ENCODE results near the gene DCUN1D1. TPM values are rescaled to one million over a fixed set of nuclear protein-coding genes. Genes with fewer than 3 reads are reported as not detected.

Gene DCUN1D1
- total RNA-seq, 1 donor from 2014 or later, result 39.5 TPM

GRCh38 chr3:182906036-182906435, 74.3 kb downstream of the DCUN1D1 start:
- no peak for ATAC-seq

DNA sequence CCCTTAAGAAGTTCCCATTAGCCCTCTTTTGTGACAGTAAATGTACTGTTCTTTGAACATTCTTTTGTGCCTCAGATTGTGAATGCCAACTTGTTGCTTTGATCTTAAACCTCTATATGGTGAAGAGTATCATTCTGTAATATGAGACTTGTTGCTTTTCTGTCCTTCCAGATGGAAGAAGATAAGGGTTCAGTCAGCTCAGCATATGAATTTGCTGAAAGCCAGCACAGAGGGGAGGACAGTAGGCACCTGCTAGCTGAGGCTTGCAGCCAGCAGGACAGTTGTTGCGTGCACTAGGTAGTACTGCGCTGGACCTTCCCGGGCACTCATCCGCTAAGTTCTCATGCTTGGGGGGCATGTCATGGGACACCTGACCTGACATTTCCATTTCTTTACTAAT, 74.7 kb downstream of the DCUN1D1 start:
- ATAC-seq (no peak), DNase-seq (no peak)
- intact Hi-C loops (cut with micrococcal nuclease), result no loop called here

More at GRCh38 chr3:182906036-182906435, 74.3 kb downstream of the DCUN1D1 start:
- DNase-seq, result no peak
- intact Hi-C loops (cut with micrococcal nuclease), result no loop called here

DNA sequence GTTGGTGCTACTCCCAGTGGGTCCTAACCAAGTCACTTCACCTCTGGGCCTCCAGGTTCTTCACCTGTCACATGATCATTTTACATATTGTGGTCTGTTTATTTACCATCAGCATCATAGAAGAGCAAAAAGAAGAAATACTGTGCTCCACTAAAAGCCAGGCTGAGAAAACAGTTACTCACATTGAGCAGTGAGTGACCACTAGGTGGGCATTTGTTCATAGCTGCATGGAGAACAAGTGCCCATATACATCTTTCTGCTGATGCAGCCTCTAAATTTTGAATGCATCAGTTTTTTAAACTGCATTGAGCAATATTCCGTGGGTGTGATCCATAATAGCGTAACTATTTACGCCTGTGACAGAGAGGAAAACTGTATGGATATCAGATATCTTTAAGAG, 76.2 kb downstream of the DCUN1D1 start:
- intact Hi-C loops (cut with micrococcal nuclease), result no loop called here

DNA sequence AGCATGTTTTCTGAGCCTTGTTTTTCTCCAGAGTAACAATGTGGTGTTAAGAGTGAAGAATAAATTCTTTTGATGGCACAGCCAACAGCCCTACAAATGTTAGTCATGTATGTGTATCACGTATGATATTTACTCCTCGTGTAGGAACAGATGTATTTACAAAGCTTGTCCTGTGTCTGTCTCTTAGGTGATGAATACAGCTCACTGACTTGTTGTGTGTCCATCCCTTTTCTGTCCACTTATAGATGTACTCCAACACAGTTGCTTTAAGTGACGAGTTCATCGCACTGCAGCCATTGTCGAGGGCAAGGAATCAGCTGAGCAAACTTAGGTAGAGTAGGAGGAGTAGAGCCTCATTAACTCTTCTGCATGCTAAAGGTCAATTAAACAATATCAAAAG, 78.1 kb downstream of the DCUN1D1 start:
- intact Hi-C loops (cut with micrococcal nuclease), result no loop called here

More for the DNA sequence above, 76.2 kb downstream of the DCUN1D1 start:
- DNase-seq (no peak), ATAC-seq (no peak)

GRCh38 chr3:182896553-182896952, 83.8 kb downstream of the DCUN1D1 start:
- intact Hi-C loops (cut with micrococcal nuclease), result no loop called here
- no peak for DNase-seq
- no peak for ATAC-seq

More for the DNA sequence above, 78.1 kb downstream of the DCUN1D1 start:
- DNase-seq (no peak), ATAC-seq (no peak)

GRCh38 chr3:182895513-182896112, 84.7 kb downstream of the DCUN1D1 start:
- intact Hi-C loops (cut with micrococcal nuclease), result no loop called here
- DNase-seq (no peak), ATAC-seq (peak; percentile 54)

DNA sequence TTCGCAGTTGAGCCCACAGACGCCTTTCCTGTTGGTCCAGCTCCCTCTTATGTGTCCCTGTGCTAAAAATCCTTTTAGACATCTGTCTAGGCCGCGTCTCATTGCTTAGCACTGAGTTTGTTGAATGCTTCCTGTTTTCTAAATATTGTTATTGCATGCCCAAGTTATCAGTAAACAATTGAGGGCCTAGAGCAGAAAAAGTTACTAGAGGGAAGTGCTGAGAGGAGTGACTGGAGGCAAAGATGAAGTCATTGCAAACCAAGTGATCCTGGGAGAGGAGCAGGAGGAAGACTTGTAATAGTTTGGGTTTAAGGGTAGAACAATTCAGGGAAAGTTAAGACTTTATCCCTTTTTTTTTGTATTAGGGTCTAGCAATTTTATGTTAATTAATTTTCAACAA, 88.1 kb downstream of the DCUN1D1 start:
- intact Hi-C loops (cut with micrococcal nuclease), result no loop called here
- no peak for ATAC-seq
- DNase-seq, result no peak

DNA sequence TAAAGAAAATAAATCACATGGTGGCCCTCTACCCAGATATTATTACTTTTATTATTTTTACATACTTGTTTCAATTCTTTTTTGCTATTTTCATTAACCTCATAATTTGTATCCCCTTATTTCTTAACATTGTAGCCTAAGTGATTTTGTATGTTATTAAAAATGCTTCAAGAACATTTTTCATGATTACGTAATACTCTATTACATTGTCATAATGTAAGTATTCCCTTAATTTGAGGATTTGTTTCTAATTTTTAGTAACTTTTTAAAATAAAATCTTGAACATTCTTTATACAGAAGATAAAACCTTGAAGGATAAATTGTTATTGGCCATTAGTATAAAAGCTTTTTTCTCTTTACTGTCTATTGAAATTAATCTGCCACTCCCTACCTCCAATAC, 89.0 kb downstream of the DCUN1D1 start:
- intact Hi-C loops (cut with micrococcal nuclease), result no loop called here
- DNase-seq (no peak), ATAC-seq (no peak)

GRCh38 chr3:182889948-182890629, 90.2 kb downstream of the DCUN1D1 start:
- DNase-seq (no peak), ATAC-seq (peak; percentile 21)
- intact Hi-C loops (cut with micrococcal nuclease), result no loop called here

Other genes starting within 250 kb of the DCUN1D1 start
- gene ATP11B, start 187.0 kb downstream of the DCUN1D1 start, total RNA-seq, result 32.3 TPM
- 48.4 TPM for gene MCCC1, start 119.0 kb upstream of the DCUN1D1 start, total RNA-seq
- gene LAMP3, start 182.2 kb upstream of the DCUN1D1 start, total RNA-seq, result not detected

Data from left ventricle myocardium superior (tissue), 1 donor.